Measurements from ENCODE around the gene ITGA3.

DNA sequence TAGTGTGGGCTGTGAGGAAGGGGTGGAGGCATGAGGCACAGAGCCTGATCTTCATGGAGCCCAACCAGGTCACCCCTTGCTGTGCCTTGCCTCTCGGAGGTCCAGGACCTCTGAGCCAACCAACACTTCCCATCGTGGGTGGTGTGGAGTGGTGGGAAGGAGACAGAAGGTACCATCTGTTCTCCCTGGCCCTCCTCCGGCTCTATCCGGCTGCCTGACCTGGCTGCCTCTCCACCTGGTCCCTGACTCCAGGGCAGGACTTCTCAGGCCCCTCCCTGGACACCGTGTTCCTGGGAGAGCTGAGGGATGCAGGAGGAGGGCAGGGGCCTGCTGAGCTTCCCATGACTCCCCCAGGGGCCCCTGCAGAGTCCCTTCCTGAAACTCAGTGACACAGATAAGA is 43.1 kb downstream of the ITGA3 start:
- TF ChIP-seq POLR2AphosphoS5 (IDR thresholded peaks at IDR 0.05; ENCODE audit: low read depth, low read length), result no peak
- no peak for TF ChIP-seq TAF1 (IDR thresholded peaks at IDR 0.05; ENCODE audit: low read depth, low read length)
- TF ChIP-seq POU2F2 (IDR thresholded peaks at IDR 0.05; ENCODE audit: low read depth, low read length), result no peak
- TF ChIP-seq POLR2A (IDR thresholded peaks at IDR 0.05; ENCODE audit: low read depth, low read length), result no peak
- TF ChIP-seq SPI1 (IDR thresholded peaks at IDR 0.05; ENCODE audit: low read depth, low read length), result no peak

Data from GM12891 (cell line).